Left cardiac atrium (tissue), 4 donors: Measurements from ENCODE around the gene TCF4. TPM values are rescaled to one million over a fixed set of nuclear protein-coding genes. Genes with fewer than 3 reads are reported as not detected.

Experiments used
- ATAC-seq, 2 donors: fragments of 200-7000 bp; cut with Tn5 transposase; one replicate each; pipeline ENCODE4 v1.9.1; 2020; ENCODE audit warnings: mild to moderate bottlenecking in 2 of 2, moderate library complexity in 2 of 2
- DNase-seq: peaks from one replicate; pipeline ENCODE4 v3.0.0-alpha.2; 2020
- intact Hi-C, 2 donors: fragments of 100-400 bp; cut with DNase I; formaldehyde crosslinking; loops; one replicate each; pipeline versions ENCODE4 v1.14.1 to v1.15.1; 2022 to 2023
- total RNA-seq, 2 donors: library from RNA; stranded (reverse); fragmentation: NEBNext Ultra II Directional; extraction: Animal tissue kit (Norgen Biotek cat#: 25700); gene quantifications; one replicate each; pipeline ENCODE4 v1.2.1, GENCODE V29; 2021
- donor health status: DM: no; HTN: yes; CAD: no.
- donor health status: DM: no; HTN: yes; CAD: no; lungs with severe emphysema.
- donor health status: DM: yes; HTN: yes; CAD: no.
- donor health status: Dilated cardiomyopathy.

TCF4 gene
- total RNA-seq, 2 donors from 2014 or later, result 58.5 to 77.4 TPM

- ATAC-seq (no peak), DNase-seq (no peak)
- intact Hi-C loops, result no loop called here
Measured at GRCh38 chr18:55280503-55280902, 307.5 kb downstream of the TCF4 start.

- intact Hi-C loops, result no loop called here
- DNase-seq (peak; percentile 30), ATAC-seq (peak; percentile 57 to 61)
Measured at GRCh38 chr18:55275039-55275901, 312.7 kb downstream of the TCF4 start.

- intact Hi-C loops, result no loop called here
- DNase-seq, result no peak
- ATAC-seq, result peak; percentile 56 to 79
Measured at GRCh38 chr18:55272510-55273243, 315.3 kb downstream of the TCF4 start.

- ATAC-seq (no peak), DNase-seq (no peak)
- intact Hi-C loops, result loop anchor here in 1 of 2 donors (10.0 kb wide), 1 partner anchor 45 kb away; no protein-coding TSS in a partner anchor
Measured at GRCh38 chr18:55269622-55270021, 318.4 kb downstream of the TCF4 start.

GRCh38 chr18:55268628-55269275, 319.2 kb downstream of the TCF4 start:
- intact Hi-C loops, result loop anchor here in 1 of 2 donors (10.0 kb wide), 1 partner anchor 46 kb away; no protein-coding TSS in a partner anchor
- ATAC-seq (no peak), DNase-seq (no peak)

- DNase-seq, result no peak
- intact Hi-C loops, result loop anchor here in 1 of 2 donors (10.0 kb wide), 1 partner anchor 47 kb away; no protein-coding TSS in a partner anchor
- no peak for ATAC-seq
Measured at GRCh38 chr18:55268151-55268601, 319.8 kb downstream of the TCF4 start.

GRCh38 chr18:55266981-55267380, 321.0 kb downstream of the TCF4 start:
- no peak for DNase-seq
- ATAC-seq, result no peak
- intact Hi-C loops, result loop anchor here in 1 of 2 donors (10.0 kb wide), 1 partner anchor 48 kb away; no protein-coding TSS in a partner anchor

- ATAC-seq, result no peak
Measured at GRCh38 chr18:55265984-55266383, 322.0 kb downstream of the TCF4 start.

GRCh38 chr18:55265130-55265675, 322.8 kb downstream of the TCF4 start:
- no peak for ATAC-seq
- intact Hi-C loops, result loop anchor here in 1 of 2 donors (10.0 kb wide), 1 partner anchor 50 kb away; no protein-coding TSS in a partner anchor
- no peak for DNase-seq

More at GRCh38 chr18:55265984-55266383, 322.0 kb downstream of the TCF4 start:
- intact Hi-C loops, result loop anchor here in 1 of 2 donors (10.0 kb wide), 1 partner anchor 49 kb away; no protein-coding TSS in a partner anchor
- DNase-seq, result no peak

GRCh38 chr18:55264108-55264507, 323.9 kb downstream of the TCF4 start:
- ATAC-seq, result peak; percentile 50 to 80
- no peak for DNase-seq
- intact Hi-C loops, result loop anchor here in 1 of 2 donors (10.0 kb wide), 1 partner anchor 51 kb away; no protein-coding TSS in a partner anchor

- no peak for ATAC-seq
- intact Hi-C loops, result loop anchor here in 1 of 2 donors (10.0 kb wide), 1 partner anchor 53 kb away; no protein-coding TSS in a partner anchor
- no peak for DNase-seq
Measured at GRCh38 chr18:55262021-55262560, 325.9 kb downstream of the TCF4 start.

- DNase-seq, result no peak
- ATAC-seq, result no peak
- intact Hi-C loops, result loop anchor here in 1 of 2 donors (10.0 kb wide), 1 partner anchor 54 kb away; no protein-coding TSS in a partner anchor
Measured at GRCh38 chr18:55261253-55261652, 326.7 kb downstream of the TCF4 start.

- DNase-seq (no peak), ATAC-seq (no peak)
- intact Hi-C loops, result no loop called here
Measured at GRCh38 chr18:55258088-55258487, 329.9 kb downstream of the TCF4 start.

GRCh38 chr18:55256929-55257289, 331.1 kb downstream of the TCF4 start:
- intact Hi-C loops, result no loop called here
- ATAC-seq (no peak), DNase-seq (no peak)

- DNase-seq (no peak), ATAC-seq (no peak)
- intact Hi-C loops, result no loop called here
Measured at GRCh38 chr18:55256226-55256928, 331.6 kb downstream of the TCF4 start.

GRCh38 chr18:55253814-55254213, 334.2 kb downstream of the TCF4 start:
- no peak for DNase-seq
- no peak for ATAC-seq
- intact Hi-C loops, result no loop called here

- intact Hi-C loops, result no loop called here
- DNase-seq (no peak), ATAC-seq (no peak)
Measured at GRCh38 chr18:55252901-55253300, 335.1 kb downstream of the TCF4 start.
